ENCODE measurements around the gene PSMD8. TPM values are rescaled to one million over a fixed set of nuclear protein-coding genes. Genes with fewer than 3 reads are reported as not detected.

PSMD8 gene
- total RNA-seq, 2 experiments from 2014 or later = 169 to 238 TPM

DNA sequence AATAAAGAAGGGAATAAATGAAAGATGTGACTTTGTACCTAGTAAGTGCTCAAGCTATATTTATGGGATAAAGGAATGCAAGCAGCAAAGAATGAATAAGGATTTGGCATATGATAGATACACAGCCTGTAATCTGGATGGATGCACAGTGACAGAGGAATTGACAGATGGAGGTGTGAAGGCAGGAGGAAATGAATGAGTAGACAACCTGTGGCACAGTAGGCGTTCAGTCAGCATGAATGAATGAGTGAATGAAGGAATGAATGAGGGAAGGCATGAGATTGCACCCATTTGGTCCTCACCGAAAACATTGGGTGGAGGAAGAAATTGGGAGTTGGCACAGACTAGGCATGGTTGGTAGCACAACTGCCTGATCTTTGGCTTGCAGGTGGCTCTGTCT lies 4.8 kb upstream of the PSMD8 start:
- Histone ChIP-seq H3K4me2 (ENCODE audit: low read length) (no peak overlapping the region), H4K20me1 (ENCODE audit: insufficient read depth, low read length) (no peaks in the 10 kb centered on the region), H3K79me2 (ENCODE audit: insufficient read depth, low read depth, low read length) (no peaks in the 10 kb centered on the region), H3K27ac (ENCODE audit: low read depth, low read length, poor library complexity, severe bottlenecking) (no peak overlapping the region), H3K36me3 (ENCODE audit: insufficient read depth, low read length) (no peaks in the 10 kb centered on the region), H2AFZ (ENCODE audit: low read length) (no peak overlapping the region), H3K4me1 (ENCODE audit: insufficient read depth, low read length, poor library complexity, severe bottlenecking) (peaks cover 6% of the 10 kb centered on the region), H3K9me3 (ENCODE audit: low read length) (no peaks in the 10 kb centered on the region), H3K4me3 (ENCODE audit: low read depth, low read length, poor library complexity, severe bottlenecking) (no peak overlapping the region), H3K9me2 (ENCODE audit: insufficient read depth, low read length) (no peaks in the 10 kb centered on the region)
- CTCF ChIA-PET (ENCODE audit: unreplicated experiment) = no interaction called here
- TF ChIP-seq, protein P1, sequence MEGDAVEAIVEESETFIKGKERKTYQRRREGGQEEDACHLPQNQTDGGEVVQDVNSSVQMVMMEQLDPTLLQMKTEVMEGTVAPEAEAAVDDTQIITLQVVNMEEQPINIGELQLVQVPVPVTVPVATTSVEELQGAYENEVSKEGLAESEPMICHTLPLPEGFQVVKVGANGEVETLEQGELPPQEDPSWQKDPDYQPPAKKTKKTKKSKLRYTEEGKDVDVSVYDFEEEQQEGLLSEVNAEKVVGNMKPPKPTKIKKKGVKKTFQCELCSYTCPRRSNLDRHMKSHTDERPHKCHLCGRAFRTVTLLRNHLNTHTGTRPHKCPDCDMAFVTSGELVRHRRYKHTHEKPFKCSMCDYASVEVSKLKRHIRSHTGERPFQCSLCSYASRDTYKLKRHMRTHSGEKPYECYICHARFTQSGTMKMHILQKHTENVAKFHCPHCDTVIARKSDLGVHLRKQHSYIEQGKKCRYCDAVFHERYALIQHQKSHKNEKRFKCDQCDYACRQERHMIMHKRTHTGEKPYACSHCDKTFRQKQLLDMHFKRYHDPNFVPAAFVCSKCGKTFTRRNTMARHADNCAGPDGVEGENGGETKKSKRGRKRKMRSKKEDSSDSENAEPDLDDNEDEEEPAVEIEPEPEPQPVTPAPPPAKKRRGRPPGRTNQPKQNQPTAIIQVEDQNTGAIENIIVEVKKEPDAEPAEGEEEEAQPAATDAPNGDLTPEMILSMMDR (conservative IDR thresholded peaks at IDR 0.05; ENCODE audit: low read length) = no peak
- no peak for TF ChIP-seq EZH2phosphoT487 (IDR thresholded peaks at IDR 0.05; ENCODE audit: borderline replicate concordance, low read depth, low read length)
- POLR2A ChIA-PET = no interaction called here
- no TSS peak for BruUV-seq (replicated peaks)
- DNase-seq (ENCODE audit: low spot score) = no peak
- intact Hi-C loops (cut with micrococcal nuclease; ENCODE audit: unreplicated experiment) = no loop called here

DNA sequence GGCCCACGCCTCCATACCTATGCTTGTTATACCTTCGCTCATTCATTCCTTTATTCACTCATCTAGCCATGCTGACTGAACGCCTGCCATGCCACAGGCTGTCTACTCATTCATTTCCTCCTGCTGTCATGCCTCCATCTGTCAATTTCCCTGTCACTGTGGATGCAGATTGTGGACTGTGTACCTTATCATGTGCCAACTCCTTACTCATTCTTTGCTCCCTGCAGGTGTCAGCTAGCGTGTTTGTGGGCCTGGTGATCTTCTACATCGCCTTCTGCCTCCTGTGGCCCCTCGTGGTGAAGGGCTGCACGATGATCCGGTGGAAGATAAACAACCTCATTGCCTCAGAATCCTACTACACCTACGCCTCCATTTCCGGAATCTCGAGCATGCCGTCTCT lies 4.1 kb upstream of the PSMD8 start:
- CTCF ChIA-PET (ENCODE audit: unreplicated experiment) = no interaction called here

DNA sequence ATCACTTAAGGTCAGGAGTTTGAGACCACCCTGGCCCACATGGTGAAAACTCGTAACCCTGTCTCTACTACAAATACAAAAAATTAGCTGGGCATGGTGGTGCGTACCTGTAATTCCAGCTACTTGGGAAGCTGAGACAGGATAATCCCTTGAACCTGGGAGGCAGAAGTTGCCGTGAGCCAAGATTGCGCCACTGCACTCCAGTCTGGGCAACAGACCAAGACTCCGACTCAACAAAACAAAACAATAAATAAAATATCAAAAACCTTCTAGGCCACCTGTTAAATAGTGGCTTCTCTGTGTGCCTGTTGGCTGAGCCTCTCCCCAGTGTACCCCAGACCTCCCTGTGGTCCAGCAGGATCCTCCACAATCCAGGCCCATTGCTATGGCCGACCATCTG lies 3.3 kb upstream of the PSMD8 start:
- BruUV-seq (replicated peaks) = no TSS peak
- TF ChIP-seq EZH2phosphoT487 (IDR thresholded peaks at IDR 0.05; ENCODE audit: borderline replicate concordance, low read depth, low read length) = no peak
- TF ChIP-seq, protein P1 (conservative IDR thresholded peaks at IDR 0.05; ENCODE audit: low read length) = no peak
- Histone ChIP-seq H3K79me2 (ENCODE audit: insufficient read depth, low read depth, low read length) (peaks cover 13% of the 10 kb centered on the region), H4K20me1 (ENCODE audit: insufficient read depth, low read length) (peaks cover 4% of the 10 kb centered on the region; the same call in 1 of the 2 replicates), H3K4me2 (ENCODE audit: low read length) (no peak overlapping the region), H3K4me1 (ENCODE audit: insufficient read depth, low read length, poor library complexity, severe bottlenecking) (peaks cover 14% of the 10 kb centered on the region), H3K4me3 (ENCODE audit: low read depth, low read length, poor library complexity, severe bottlenecking) (no peak overlapping the region), H3K27ac (ENCODE audit: low read depth, low read length, poor library complexity, severe bottlenecking) (no peak overlapping the region), H3K9me3 (ENCODE audit: low read length) (no peaks in the 10 kb centered on the region), H3K9me2 (ENCODE audit: insufficient read depth, low read length) (no peaks in the 10 kb centered on the region), H3K36me3 (ENCODE audit: insufficient read depth, low read length) (peaks cover 1% of the 10 kb centered on the region), H2AFZ (ENCODE audit: low read length) (no peak overlapping the region)
- no peak for DNase-seq (ENCODE audit: low spot score)
- ChIA-PET POLR2A (no interaction called here), CTCF (ENCODE audit: unreplicated experiment) (no interaction called here)
- intact Hi-C loops (cut with micrococcal nuclease; ENCODE audit: unreplicated experiment) = no loop called here

More for the DNA sequence above, 4.1 kb upstream of the PSMD8 start:
- H3K4me2 ChIP-seq (ENCODE audit: low read length) = no peak overlapping the region
- no peak overlapping the region for H3K27ac ChIP-seq (ENCODE audit: low read depth, low read length, poor library complexity, severe bottlenecking)
- TF ChIP-seq EZH2phosphoT487 (IDR thresholded peaks at IDR 0.05; ENCODE audit: borderline replicate concordance, low read depth, low read length) = no peak
- TF ChIP-seq, protein P1 (conservative IDR thresholded peaks at IDR 0.05; ENCODE audit: low read length) = no peak
- BruUV-seq (replicated peaks) = no TSS peak
- H3K9me2 ChIP-seq (ENCODE audit: insufficient read depth, low read length) = no peaks in the 10 kb centered on the region
- intact Hi-C loops (cut with micrococcal nuclease; ENCODE audit: unreplicated experiment) = no loop called here
- H3K4me1 ChIP-seq (ENCODE audit: insufficient read depth, low read length, poor library complexity, severe bottlenecking) = peaks cover 6% of the 10 kb centered on the region
- H4K20me1 ChIP-seq (ENCODE audit: insufficient read depth, low read length) = no peaks in the 10 kb centered on the region
- no peak for DNase-seq (ENCODE audit: low spot score)
- no peak overlapping the region for H3K4me3 ChIP-seq (ENCODE audit: low read depth, low read length, poor library complexity, severe bottlenecking)
- no peak overlapping the region for H2AFZ ChIP-seq (ENCODE audit: low read length)
- POLR2A ChIA-PET = no interaction called here
- H3K36me3 ChIP-seq (ENCODE audit: insufficient read depth, low read length) = no peaks in the 10 kb centered on the region
- no peaks in the 10 kb centered on the region for H3K9me3 ChIP-seq (ENCODE audit: low read length)
- H3K79me2 ChIP-seq (ENCODE audit: insufficient read depth, low read depth, low read length) = peaks cover 5% of the 10 kb centered on the region
